BLaER1 (cell line): Measurements from ENCODE around the gene TMEM269.
"Not testable (repeated sequence)": the region's sequence is repeated elsewhere in the genome, so short reads cannot be mapped to it uniquely, and the experiment has no call there.

Experiments used
- H3K27ac ChIP-seq: shearing (Covaris generic); formaldehyde crosslinking; 2 replicates; pipeline ENCODE4 v1.8.1; 2022
- H3K27me3 ChIP-seq: shearing (Covaris generic); formaldehyde crosslinking; 2 replicates; pipeline ENCODE4 v1.8.1; 2022
- H3K36me3 ChIP-seq: shearing (Covaris generic); formaldehyde crosslinking; 2 replicates; pipeline ENCODE4 v1.8.1; 2022
- H3K4me1 ChIP-seq: shearing (Covaris generic); formaldehyde crosslinking; 2 replicates; pipeline ENCODE4 v1.8.1; 2022
- H3K4me2 ChIP-seq: shearing (Covaris generic); formaldehyde crosslinking; 2 replicates; pipeline ENCODE4 v1.8.1; 2022
- H3K4me3 ChIP-seq: shearing (Covaris generic); formaldehyde crosslinking; 2 replicates; pipeline ENCODE4 v1.8.1; 2022
- H3K9ac ChIP-seq: shearing (Covaris generic); formaldehyde crosslinking; 2 replicates; pipeline ENCODE4 v1.8.1; 2022
- H3K9me3 ChIP-seq: shearing (Covaris generic); formaldehyde crosslinking; 2 replicates; pipeline ENCODE4 v1.8.1; 2022
- H4K20me1 ChIP-seq: shearing (Covaris generic); formaldehyde crosslinking; 2 replicates; pipeline ENCODE4 v1.8.1; 2022
- Cebpa-rat ChIP-seq: shearing (Covaris generic); IDR thresholded peaks from 2 replicates; pipeline ENCODE4 v1.8.1; 2022

The TMEM269 gene

GRCh38 chr1:42788021-42788420, 3.2 kb downstream of the TMEM269 start:
- no peak overlapping the region for H3K9ac ChIP-seq
- peaks cover 16% of the 10 kb centered on the region; the same call in 1 of the 2 replicates for H3K36me3 ChIP-seq
- no peaks in the 10 kb centered on the region for H4K20me1 ChIP-seq
- no peak overlapping the region for H3K4me3 ChIP-seq
- H3K4me1 ChIP-seq, result peaks cover 18% of the 10 kb centered on the region
- H3K27ac ChIP-seq, result no peak overlapping the region
- no peaks in the 10 kb centered on the region for H3K9me3 ChIP-seq
- no peak overlapping the region for H3K4me2 ChIP-seq
- no peaks in the 10 kb centered on the region for H3K27me3 ChIP-seq
- TF ChIP-seq Cebpa-rat, result no peak

- Histone ChIP-seq H3K4me3 (no peak overlapping the region), H4K20me1 (no peaks in the 10 kb centered on the region), H3K4me2 (no peak overlapping the region), H3K36me3 (no peaks in the 10 kb centered on the region), H3K9me3 (no peaks in the 10 kb centered on the region), H3K9ac (no peak overlapping the region), H3K27ac (no peak overlapping the region), H3K4me1 (no peaks in the 10 kb centered on the region), H3K27me3 (no peaks in the 10 kb centered on the region)
- no peak for TF ChIP-seq Cebpa-rat
Observed at GRCh38 chr1:42793824-42794223, 9.0 kb downstream of the TMEM269 start.

GRCh38 chr1:42797414-42797813, 12.6 kb downstream of the TMEM269 start:
- no peak overlapping the region for H3K9ac ChIP-seq
- no peaks in the 10 kb centered on the region for H3K4me1 ChIP-seq
- no peaks in the 10 kb centered on the region for H4K20me1 ChIP-seq
- no peaks in the 10 kb centered on the region for H3K36me3 ChIP-seq
- H3K4me3 ChIP-seq, result no peak overlapping the region
- no peak overlapping the region for H3K4me2 ChIP-seq
- no peak for TF ChIP-seq Cebpa-rat
- H3K9me3 ChIP-seq, result no peaks in the 10 kb centered on the region
- no peaks in the 10 kb centered on the region for H3K27me3 ChIP-seq
- no peak overlapping the region for H3K27ac ChIP-seq

GRCh38 chr1:42797979-42798378, 13.2 kb downstream of the TMEM269 start:
- H4K20me1 ChIP-seq, result no peaks in the 10 kb centered on the region
- TF ChIP-seq Cebpa-rat, result no peak
- H3K4me3 ChIP-seq, result no peak overlapping the region
- H3K36me3 ChIP-seq, result no peaks in the 10 kb centered on the region
- H3K27me3 ChIP-seq, result no peaks in the 10 kb centered on the region
- H3K4me1 ChIP-seq, result no peaks in the 10 kb centered on the region
- no peak overlapping the region for H3K4me2 ChIP-seq
- H3K9me3 ChIP-seq, result no peaks in the 10 kb centered on the region
- no peak overlapping the region for H3K27ac ChIP-seq
- no peak overlapping the region for H3K9ac ChIP-seq

GRCh38 chr1:42801832-42802473, 17.2 kb downstream of the TMEM269 start:
- no peaks in the 10 kb centered on the region for H3K4me1 ChIP-seq
- H3K4me3 ChIP-seq, result no peak overlapping the region
- no peak overlapping the region for H3K27ac ChIP-seq
- H3K27me3 ChIP-seq, result no peaks in the 10 kb centered on the region
- peaks cover 24% of the 10 kb centered on the region for H3K9me3 ChIP-seq
- H3K9ac ChIP-seq, result no peak overlapping the region
- H4K20me1 ChIP-seq, result no peaks in the 10 kb centered on the region
- H3K36me3 ChIP-seq, result peaks cover 24% of the 10 kb centered on the region
- TF ChIP-seq Cebpa-rat, result no peak
- no peak overlapping the region for H3K4me2 ChIP-seq

- H4K20me1 ChIP-seq, result no peaks in the 10 kb centered on the region
- TF ChIP-seq Cebpa-rat, result no peak
Observed at GRCh38 chr1:42806171-42806570, 21.4 kb downstream of the TMEM269 start.

GRCh38 chr1:42806593-42806992, 21.8 kb downstream of the TMEM269 start:
- H4K20me1 ChIP-seq, result no peaks in the 10 kb centered on the region
- no peak overlapping the region for H3K4me2 ChIP-seq
- H3K4me3 ChIP-seq, result no peak overlapping the region
- no peaks in the 10 kb centered on the region for H3K27me3 ChIP-seq
- TF ChIP-seq Cebpa-rat, result no peak
- peaks cover 24% of the 10 kb centered on the region for H3K9me3 ChIP-seq
- H3K4me1 ChIP-seq, result no peaks in the 10 kb centered on the region
- H3K36me3 ChIP-seq, result peaks cover 46% of the 10 kb centered on the region
- H3K9ac ChIP-seq, result no peak overlapping the region
- H3K27ac ChIP-seq, result no peak overlapping the region

More at GRCh38 chr1:42806171-42806570, 21.4 kb downstream of the TMEM269 start:
- no peak overlapping the region for H3K4me2 ChIP-seq
- no peak overlapping the region for H3K4me3 ChIP-seq
- no peaks in the 10 kb centered on the region for H3K27me3 ChIP-seq
- H3K4me1 ChIP-seq, result no peaks in the 10 kb centered on the region
- H3K9me3 ChIP-seq, result peaks cover 24% of the 10 kb centered on the region
- peaks cover 44% of the 10 kb centered on the region for H3K36me3 ChIP-seq
- H3K9ac ChIP-seq, result no peak overlapping the region
- no peak overlapping the region for H3K27ac ChIP-seq

- H3K4me2 ChIP-seq, result no peak overlapping the region
- no peak for TF ChIP-seq Cebpa-rat
Observed at GRCh38 chr1:42807056-42807668, 22.4 kb downstream of the TMEM269 start.

GRCh38 chr1:42814815-42815214, 30.0 kb downstream of the TMEM269 start:
- H3K9ac ChIP-seq, H3K27ac ChIP-seq, H3K27me3 ChIP-seq, H3K9me3 ChIP-seq, H4K20me1 ChIP-seq, H3K4me3 ChIP-seq, H3K4me2 ChIP-seq: not testable (repeated sequence)
- Histone ChIP-seq H3K36me3 (peaks cover 16% of the 10 kb centered on the region), H3K4me1 (peaks cover 19% of the 10 kb centered on the region)

More at GRCh38 chr1:42807056-42807668, 22.4 kb downstream of the TMEM269 start:
- Histone ChIP-seq H3K4me3 (no peak overlapping the region), H3K4me1 (no peaks in the 10 kb centered on the region), H3K9ac (no peak overlapping the region), H4K20me1 (no peaks in the 10 kb centered on the region), H3K36me3 (peaks cover 46% of the 10 kb centered on the region), H3K27ac (no peak overlapping the region), H3K9me3 (peaks cover 24% of the 10 kb centered on the region), H3K27me3 (no peaks in the 10 kb centered on the region)

- Histone ChIP-seq H3K4me1 (peaks cover 19% of the 10 kb centered on the region), H3K27ac (peak overlapping the region; percentile 97; the same call in 1 of the 2 replicates)
- TF ChIP-seq Cebpa-rat, result no peak
Observed at GRCh38 chr1:42815941-42816584, 31.3 kb downstream of the TMEM269 start.

More at GRCh38 chr1:42815941-42816584, 31.3 kb downstream of the TMEM269 start:
- Histone ChIP-seq H3K9me3 (no peaks in the 10 kb centered on the region), H4K20me1 (no peaks in the 10 kb centered on the region), H3K9ac (peak overlapping the region; percentile 94), H3K4me3 (peak overlapping the region; percentile 69), H3K27me3 (no peaks in the 10 kb centered on the region), H3K36me3 (peaks cover 10% of the 10 kb centered on the region), H3K4me2 (peak overlapping the region; percentile 81)
